ENCODE measurements around the gene ETS1.

Gene ETS1

GRCh38 chr11:128420265-128420664, 167.1 kb downstream of the ETS1 start:
- no peak for DNase-seq

DNA sequence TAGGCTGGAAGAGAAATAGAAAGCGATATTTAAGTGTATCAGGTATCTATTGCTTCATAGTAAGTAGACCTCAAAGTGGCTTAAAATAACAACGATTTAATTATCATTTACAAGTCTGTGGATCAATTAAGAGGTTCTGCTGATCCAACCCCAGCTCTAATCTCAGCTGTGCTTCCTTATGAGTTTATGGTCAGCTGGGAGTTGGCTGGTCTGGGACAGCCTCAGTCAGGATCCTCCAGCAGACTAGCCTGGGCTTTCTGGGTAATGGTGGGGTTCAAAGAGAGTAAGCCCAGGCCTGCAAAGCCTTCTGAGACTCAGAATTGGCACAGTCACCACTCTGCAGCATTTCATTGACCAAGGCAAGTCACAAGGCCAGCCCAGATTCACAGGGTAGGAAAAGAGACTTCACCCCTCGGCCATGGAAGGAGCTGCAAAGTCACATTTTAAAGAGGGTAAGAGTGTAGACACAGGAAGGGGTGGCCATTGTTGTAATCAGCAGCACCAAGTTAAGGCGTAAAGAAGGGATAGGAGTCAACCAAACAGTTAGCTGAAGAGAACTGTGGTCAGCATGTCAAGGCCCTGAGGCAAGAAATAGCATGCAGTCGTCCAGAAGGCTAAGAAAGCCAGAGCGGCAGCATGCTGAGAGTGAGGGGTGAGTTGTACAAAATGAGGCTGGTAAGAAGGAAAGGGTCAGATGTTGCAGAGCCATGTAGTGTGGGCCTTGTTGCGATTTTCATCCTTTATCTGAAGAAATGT, 168.2 kb downstream of the ETS1 start:
- no peak for DNase-seq

DNA sequence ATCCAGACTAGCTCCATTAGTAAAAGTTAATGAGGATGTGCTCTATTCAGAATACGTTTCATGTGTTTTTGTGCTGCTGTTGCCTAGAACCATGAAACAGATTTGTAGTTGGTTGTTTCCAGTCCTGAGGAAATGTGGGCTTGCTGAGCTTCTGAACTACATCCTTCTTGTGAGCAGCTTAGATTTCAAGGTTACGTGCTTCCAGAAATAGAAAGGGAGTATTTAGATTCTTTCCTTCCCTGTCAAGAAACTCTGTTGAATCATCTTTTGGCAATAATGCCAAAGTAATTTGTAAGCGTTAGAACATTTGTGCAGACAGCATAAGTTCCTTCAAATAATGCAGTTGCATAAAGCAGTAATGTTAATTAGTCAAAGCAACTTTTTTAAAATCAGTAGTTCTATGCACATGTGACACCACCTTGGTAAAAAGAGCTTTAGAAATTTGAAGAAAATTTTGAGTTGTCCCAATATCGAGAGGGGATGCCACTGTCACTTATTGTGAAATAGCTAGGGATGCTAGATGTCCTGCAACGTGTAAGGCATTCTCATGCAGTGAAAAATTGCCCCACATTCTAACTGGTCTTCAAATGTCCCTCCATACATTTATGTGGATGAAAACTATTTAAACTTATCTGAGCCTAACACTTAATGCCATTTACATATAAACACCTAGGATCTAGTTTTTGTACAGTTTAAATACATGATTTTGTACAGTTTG, 169.6 kb downstream of the ETS1 start:
- no peak for DNase-seq

DNA sequence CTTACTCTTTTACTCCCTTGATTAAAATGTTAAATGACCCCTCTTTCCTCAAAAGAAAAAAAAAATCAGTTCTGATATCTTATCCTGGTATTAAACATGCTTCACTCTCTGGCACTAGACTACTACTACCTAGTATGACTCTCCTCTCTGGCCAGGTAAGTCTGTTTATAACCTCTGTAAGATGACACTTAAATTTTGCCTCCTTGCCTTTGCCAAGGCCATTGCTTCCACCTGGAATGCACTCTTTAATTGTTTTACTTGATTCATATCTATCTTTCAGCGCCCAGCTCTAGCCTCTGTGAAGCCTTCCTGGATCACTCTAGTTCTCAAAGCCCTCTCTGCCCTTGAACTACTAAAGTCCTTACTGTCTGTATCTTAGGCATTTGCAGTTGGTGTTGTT, 170.4 kb downstream of the ETS1 start:
- no peak for DNase-seq

DNA sequence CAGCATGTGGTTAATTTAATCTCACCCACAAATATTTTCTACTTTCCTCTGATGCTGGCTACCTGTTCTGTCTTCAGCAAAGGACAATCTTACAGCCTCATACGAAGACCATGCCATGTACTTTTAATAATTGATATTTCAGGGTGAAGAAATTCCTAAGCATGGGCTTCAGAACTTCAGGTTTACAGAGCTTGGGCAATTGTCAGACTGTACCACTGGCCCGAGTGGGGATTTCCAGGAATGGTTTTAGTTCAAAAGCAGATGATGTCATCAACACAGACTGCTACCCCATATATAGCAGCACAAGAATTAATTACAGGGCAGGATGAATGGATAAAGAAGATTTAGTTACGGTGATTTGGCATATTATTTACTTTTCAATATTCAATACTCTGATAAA, 171.8 kb downstream of the ETS1 start:
- DNase-seq: no peak

- no peak for DNase-seq
Measured at GRCh38 chr11:128412847-128413791, 174.2 kb downstream of the ETS1 start.

DNA sequence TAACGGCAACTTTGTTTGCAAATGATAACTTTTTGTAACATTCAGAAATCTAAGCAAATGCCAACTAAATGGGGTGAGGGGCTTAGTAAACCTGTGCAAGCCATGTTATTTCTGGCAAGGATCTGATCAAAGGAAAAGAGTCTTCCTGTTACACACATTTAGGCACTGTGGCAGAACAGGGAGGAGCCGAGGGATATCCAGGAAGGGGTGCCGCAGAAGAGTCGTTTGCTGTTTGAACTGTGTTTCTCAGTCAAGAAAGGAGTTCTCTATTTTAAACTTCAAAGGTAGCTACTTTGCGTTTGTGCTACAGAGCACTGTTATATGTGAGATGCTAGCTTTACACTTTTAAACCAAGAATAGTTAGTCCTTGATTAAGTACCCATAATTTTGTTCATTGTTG, 175.5 kb downstream of the ETS1 start:
- DNase-seq: no peak

DNA sequence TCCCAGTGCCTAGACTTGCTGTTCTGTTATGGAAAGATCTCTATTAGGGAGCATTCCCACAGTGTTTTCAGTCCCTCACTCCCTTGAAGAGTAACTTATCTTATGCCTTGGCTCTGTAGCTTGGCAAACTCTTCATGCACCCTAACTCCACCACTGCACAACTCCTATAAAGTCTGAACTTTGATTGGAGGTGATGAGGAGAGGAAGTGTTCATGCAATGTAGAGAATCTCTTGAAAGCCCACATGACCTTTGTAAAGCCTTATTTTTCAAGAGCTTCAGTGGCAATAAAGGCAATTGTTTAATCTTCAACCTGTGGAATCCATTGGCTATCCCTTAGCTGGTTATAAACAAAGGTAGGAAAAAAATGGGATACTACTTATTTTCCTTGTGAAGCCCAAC, 176.2 kb downstream of the ETS1 start:
- no peak for DNase-seq

DNA sequence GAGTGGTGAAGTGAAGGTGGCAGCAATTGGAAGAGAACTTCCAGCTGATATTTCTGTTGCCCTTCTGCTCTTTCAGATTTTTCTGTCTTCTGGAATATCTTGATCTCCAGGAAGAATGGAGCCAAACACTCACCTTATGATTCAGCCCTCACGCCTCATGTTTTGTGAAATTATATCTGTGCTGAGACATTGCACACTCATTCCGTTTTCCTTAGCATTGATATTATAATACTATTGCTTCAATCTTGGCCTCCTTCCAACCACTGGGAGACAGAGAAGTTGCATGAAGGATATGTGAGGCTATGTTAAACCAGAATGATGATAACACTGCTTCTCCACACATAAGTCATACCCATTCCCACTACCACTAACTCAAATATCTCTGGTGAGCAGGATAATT, 177.9 kb downstream of the ETS1 start:
- no peak for DNase-seq

All from activated CD8-positive, alpha-beta memory T cell treated with anti-CD3 and anti-CD28 coated beads for 24 hours (primary cell).